NCI-H146 (cell line): Measurements from ENCODE around the gene ZDHHC7.
"Not testable (repeated sequence)": the region's sequence is repeated elsewhere in the genome, so short reads cannot be mapped to it uniquely, and the experiment has no call there.

Source experiments
- DNase-seq: peaks from one replicate; lab custom pipeline; 2025; lab: John Stamatoyannopoulos, UW

The ZDHHC7 gene

GRCh38 chr16:85042606-85043005 is 31.3 kb upstream of the ZDHHC7 start:
- no peak for DNase-seq

- DNase-seq, result peak; percentile 7
Observed at GRCh38 chr16:85042167-85042526, 30.8 kb upstream of the ZDHHC7 start.

- DNase-seq, result peak; percentile 42
Observed at GRCh38 chr16:85041219-85042166, 30.2 kb upstream of the ZDHHC7 start.

- DNase-seq, result no peak
Observed at GRCh38 chr16:85040685-85041084, 29.4 kb upstream of the ZDHHC7 start.

- no peak for DNase-seq
Observed at GRCh38 chr16:85037721-85038120, 26.4 kb upstream of the ZDHHC7 start.

- no peak for DNase-seq
Observed at GRCh38 chr16:85037050-85037410, 25.7 kb upstream of the ZDHHC7 start.

GRCh38 chr16:85036236-85037049 is 25.1 kb upstream of the ZDHHC7 start:
- no peak for DNase-seq

- no peak for DNase-seq
Observed at GRCh38 chr16:85034591-85035433, 23.5 kb upstream of the ZDHHC7 start.

GRCh38 chr16:85033171-85033570 is 21.8 kb upstream of the ZDHHC7 start:
- DNase-seq, result peak; percentile 37

GRCh38 chr16:85032187-85032586 is 20.9 kb upstream of the ZDHHC7 start:
- DNase-seq, result not testable (repeated sequence)

GRCh38 chr16:85031451-85031850 is 20.1 kb upstream of the ZDHHC7 start:
- no peak for DNase-seq

- DNase-seq, result no peak
Observed at GRCh38 chr16:85029981-85030401, 18.7 kb upstream of the ZDHHC7 start.

- no peak for DNase-seq
Observed at GRCh38 chr16:85029408-85029784, 18.1 kb upstream of the ZDHHC7 start.

- DNase-seq, result peak; percentile 10
Observed at GRCh38 chr16:85028685-85029407, 17.5 kb upstream of the ZDHHC7 start.

- no peak for DNase-seq
Observed at GRCh38 chr16:85027958-85028684, 16.8 kb upstream of the ZDHHC7 start.

GRCh38 chr16:85027349-85027957 is 16.1 kb upstream of the ZDHHC7 start, which contains the start of gene KIAA0513:
TSS of gene KIAA0513 (plus strand) at chr16:85027795. CDS start at chr16:85067072, 39,277 bp downstream.
- peak; percentile 88 for DNase-seq

GRCh38 chr16:85026703-85027102 is 15.4 kb upstream of the ZDHHC7 start:
- no peak for DNase-seq

- no peak for DNase-seq
Observed at GRCh38 chr16:85025781-85026653, 14.7 kb upstream of the ZDHHC7 start.

GRCh38 chr16:85019659-85020245 is 8.4 kb upstream of the ZDHHC7 start:
- DNase-seq, result no peak
